SH-SY5Y (cell line): Measurements from ENCODE around the gene LRP1-AS.

Source experiments
- GATA2 ChIP-seq: IDR thresholded peaks from 2 replicates; pipeline ENCODE4 v1.6.1; 2011; ENCODE audit warnings: mild to moderate bottlenecking, low read depth, low read length
- GATA3 ChIP-seq: IDR thresholded peaks from 2 replicates; pipeline ENCODE4 v1.6.1; 2011; ENCODE audit warnings: low read depth, mild to moderate bottlenecking, low read length, moderate library complexity

GRCh38 chr12:57190821-57191220 is 43.4 kb upstream of the LRP1-AS start:
- no peak for TF ChIP-seq GATA3
- no peak for TF ChIP-seq GATA2
